ENCODE data around the gene B4GALT5.

Gene B4GALT5

GRCh38 chr20:49700411-49701185, 13.1 kb downstream of the B4GALT5 start:
- DNase-seq = no peak

- DNase-seq = no peak
These were observed 14.3 kb downstream of the B4GALT5 start for GRCh38 chr20:49699200-49699992.

- DNase-seq = no peak
These were observed 15.2 kb downstream of the B4GALT5 start for GRCh38 chr20:49698477-49698876.

- DNase-seq = no peak
These were observed 16.6 kb downstream of the B4GALT5 start for GRCh38 chr20:49697071-49697470.

GRCh38 chr20:49696594-49696993, 17.1 kb downstream of the B4GALT5 start:
- DNase-seq = no peak

GRCh38 chr20:49695830-49696229, 17.8 kb downstream of the B4GALT5 start:
- no peak for DNase-seq

- no peak for DNase-seq
These were observed 19.1 kb downstream of the B4GALT5 start for GRCh38 chr20:49694450-49695071.

- DNase-seq = no peak
These were observed 20.1 kb downstream of the B4GALT5 start for GRCh38 chr20:49693435-49694171.

- no peak for DNase-seq
These were observed 20.7 kb downstream of the B4GALT5 start for GRCh38 chr20:49692941-49693340.

GRCh38 chr20:49691818-49692568, 21.7 kb downstream of the B4GALT5 start:
- no peak for DNase-seq

- DNase-seq = no peak
These were observed 22.6 kb downstream of the B4GALT5 start for GRCh38 chr20:49690899-49691620.

- DNase-seq = no peak
These were observed 25.8 kb downstream of the B4GALT5 start for GRCh38 chr20:49687595-49688567.

GRCh38 chr20:49685809-49686208, 27.9 kb downstream of the B4GALT5 start:
- no peak for DNase-seq

GRCh38 chr20:49685161-49685601, 28.5 kb downstream of the B4GALT5 start:
- no peak for DNase-seq

GRCh38 chr20:49684335-49684997, 29.2 kb downstream of the B4GALT5 start:
- no peak for DNase-seq

- DNase-seq = no peak
These were observed 30.9 kb downstream of the B4GALT5 start for GRCh38 chr20:49682798-49683197.

- no peak for DNase-seq
These were observed 31.4 kb downstream of the B4GALT5 start for GRCh38 chr20:49682278-49682677.

GRCh38 chr20:49681850-49682216, 31.8 kb downstream of the B4GALT5 start:
- DNase-seq = no peak

GRCh38 chr20:49680484-49680883, 33.2 kb downstream of the B4GALT5 start:
- no peak for DNase-seq

GRCh38 chr20:49679634-49680033, 34.0 kb downstream of the B4GALT5 start:
- DNase-seq = no peak

All from NCI-H1694 treated with DMSO at 0.1 percent for 48 hours (cell line).